IPS-NIHi7 (cell line): ENCODE data around the gene VPS39.

Experiments
- DNase-seq: peaks from one replicate; pipeline ENCODE4 v3.0.0; 2012; ENCODE audit warnings: mixed read lengths; ENCODE audit errors: extremely low spot score

VPS39 gene

GRCh38 chr15:42157981-42158765 lies 49.9 kb downstream of the VPS39 start:
- no peak for DNase-seq

- DNase-seq, result no peak
Measured at GRCh38 chr15:42157381-42157780, 50.7 kb downstream of the VPS39 start.

- DNase-seq, result peak; percentile 62
Measured at GRCh38 chr15:42156243-42156922, 51.7 kb downstream of the VPS39 start, which contains the start of gene PLA2G4F. Gene PLA2G4F (minus strand): TSS chr15:42156636. CDS start chr15:42156549, 87 bp downstream.

GRCh38 chr15:42155546-42156242 lies 52.4 kb downstream of the VPS39 start:
- peak; percentile 38 for DNase-seq

GRCh38 chr15:42154956-42155355 lies 53.1 kb downstream of the VPS39 start:
- no peak for DNase-seq

GRCh38 chr15:42154212-42154941 lies 53.7 kb downstream of the VPS39 start:
- no peak for DNase-seq

- DNase-seq, result no peak
Measured at GRCh38 chr15:42153874-42154211, 54.3 kb downstream of the VPS39 start.

- no peak for DNase-seq
Measured at GRCh38 chr15:42152921-42153698, 55.0 kb downstream of the VPS39 start.

GRCh38 chr15:42152196-42152920 lies 55.7 kb downstream of the VPS39 start:
- no peak for DNase-seq

GRCh38 chr15:42151736-42152135 lies 56.4 kb downstream of the VPS39 start:
- no peak for DNase-seq

GRCh38 chr15:42151141-42151561 lies 57.0 kb downstream of the VPS39 start:
- no peak for DNase-seq

GRCh38 chr15:42150219-42150970 lies 57.7 kb downstream of the VPS39 start:
- no peak for DNase-seq

- peak; percentile 42 for DNase-seq
Measured at GRCh38 chr15:42149493-42150218, 58.4 kb downstream of the VPS39 start.

- no peak for DNase-seq
Measured at GRCh38 chr15:42148808-42149492, 59.2 kb downstream of the VPS39 start.

- no peak for DNase-seq
Measured at GRCh38 chr15:42147431-42147735, 60.7 kb downstream of the VPS39 start.

- no peak for DNase-seq
Measured at GRCh38 chr15:42146551-42147430, 61.3 kb downstream of the VPS39 start.
